CD4-positive, alpha-beta T cell treated with Interleukin-15 for 1 hour (primary cell): ENCODE data around the gene COX19.

ENCODE experiments used
- DNase-seq: peaks from one replicate; pipeline ENCODE4 v3.0.0-alpha.2; 2020

COX19 gene

DNA sequence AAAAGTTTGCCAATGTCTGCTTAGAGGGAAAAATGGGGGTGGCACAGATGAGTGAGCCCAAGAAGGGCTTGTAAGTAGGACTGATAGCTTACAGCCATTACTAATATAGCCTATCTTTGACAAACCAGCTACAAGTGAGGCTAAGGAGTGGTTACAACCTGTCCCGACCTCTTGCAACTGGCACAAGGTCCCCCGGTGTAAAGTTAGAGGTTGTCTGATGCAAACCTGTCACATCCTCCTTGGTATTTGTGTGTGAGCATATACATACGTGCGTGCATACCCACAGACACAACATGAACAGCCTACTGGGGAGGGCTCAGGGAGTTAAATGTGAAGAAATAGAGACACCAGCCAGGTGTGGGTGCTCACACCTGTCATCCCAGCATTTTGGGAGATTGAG, 35.5 kb downstream of the COX19 start:
- peak; percentile 9 for DNase-seq

DNA sequence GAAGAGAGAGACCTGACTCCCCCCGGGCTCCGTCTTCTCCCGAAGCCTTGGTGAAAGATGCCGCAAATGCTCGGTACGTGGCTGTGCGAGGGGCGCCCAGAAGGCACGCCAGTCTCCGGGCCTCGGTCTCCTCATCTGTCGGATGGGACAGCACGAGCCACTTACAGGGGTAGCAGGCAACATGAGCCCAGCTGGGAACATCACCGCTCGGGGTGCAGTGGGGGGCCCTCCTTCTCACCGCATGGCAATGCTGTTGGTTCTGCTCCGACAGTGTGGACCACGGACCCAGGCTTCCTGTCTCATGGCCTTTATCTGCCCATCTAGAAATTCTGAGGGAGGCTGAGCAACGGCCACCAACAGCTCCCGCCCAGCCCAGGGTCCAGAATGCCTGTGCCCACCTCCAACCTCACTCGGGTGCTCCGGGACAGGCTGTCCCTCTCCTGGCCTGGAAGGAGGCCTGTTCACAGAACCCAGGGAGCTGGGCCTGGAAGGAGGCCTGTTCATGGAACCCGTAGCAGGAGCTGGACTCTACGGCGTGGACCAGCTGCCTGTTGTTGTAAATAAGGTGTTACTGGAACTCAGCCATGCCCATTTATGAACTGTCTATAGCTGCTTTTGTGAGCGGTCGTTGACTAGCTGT, 36.7 kb downstream of the COX19 start:
- peak; percentile 5 for DNase-seq

DNA sequence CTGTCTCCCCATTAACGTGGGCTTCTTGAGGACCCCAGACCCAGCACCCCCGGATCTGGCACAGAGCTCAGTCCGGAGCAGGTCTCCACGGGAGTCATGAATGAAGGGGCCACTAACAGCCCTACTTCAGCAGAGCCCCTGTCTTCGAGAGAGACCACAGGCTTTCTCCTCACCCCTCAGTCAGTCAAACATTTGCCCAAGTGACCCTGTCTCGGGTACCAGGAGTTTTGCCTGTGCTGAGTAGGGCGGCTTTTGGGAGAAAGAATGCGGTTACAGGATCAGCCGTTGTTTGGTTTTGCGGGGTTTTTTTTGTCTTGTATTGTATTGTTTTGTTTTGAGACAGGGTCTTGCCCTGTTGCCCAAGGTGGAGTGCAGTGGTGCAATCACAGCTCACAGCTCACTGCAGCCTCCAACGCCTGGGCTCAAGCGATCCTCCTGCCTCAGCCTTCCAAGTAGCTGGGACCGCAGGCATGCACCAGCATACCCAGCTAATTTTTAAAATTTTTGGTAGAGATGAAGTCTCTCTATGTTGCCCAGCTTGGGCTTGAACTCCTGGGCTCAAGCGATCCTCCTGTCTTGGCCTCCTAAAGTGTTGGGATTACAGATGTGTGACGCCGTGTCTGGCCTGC, 37.4 kb downstream of the COX19 start:
- DNase-seq, result peak; percentile 1

DNA sequence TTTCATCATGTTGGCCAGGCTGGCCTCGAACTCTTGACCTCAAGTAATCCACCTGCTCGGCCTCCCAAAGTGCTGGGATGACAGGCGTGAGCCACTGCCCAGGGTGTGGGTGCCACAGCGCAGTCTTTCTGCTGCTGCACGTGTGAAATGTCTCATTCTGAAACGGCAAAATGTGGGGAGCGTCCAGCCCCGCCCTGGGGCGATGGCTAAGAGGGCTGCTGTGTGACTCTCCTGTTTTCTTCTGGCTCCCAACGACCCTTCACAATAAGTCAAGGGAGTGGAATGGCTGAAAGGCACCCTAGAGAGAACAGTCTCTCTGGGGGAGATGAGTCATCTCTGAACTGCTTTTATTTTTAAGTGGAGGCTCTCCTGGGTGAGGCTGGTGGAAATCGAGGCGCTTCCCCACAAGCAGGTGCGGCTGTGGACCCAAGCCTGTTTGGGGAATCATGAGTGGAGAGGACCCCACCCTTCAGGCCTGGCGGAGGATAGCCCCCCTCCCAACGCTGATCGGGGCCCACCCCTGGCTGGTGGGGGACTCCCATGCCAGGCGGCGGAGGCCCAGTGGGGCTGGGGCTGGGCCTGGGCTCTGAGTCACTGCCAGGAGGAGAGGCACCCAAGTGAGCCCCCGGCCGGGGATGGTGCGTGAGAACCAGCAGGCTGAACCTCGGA, 38.8 kb downstream of the COX19 start:
- peak; percentile 16 for DNase-seq

DNA sequence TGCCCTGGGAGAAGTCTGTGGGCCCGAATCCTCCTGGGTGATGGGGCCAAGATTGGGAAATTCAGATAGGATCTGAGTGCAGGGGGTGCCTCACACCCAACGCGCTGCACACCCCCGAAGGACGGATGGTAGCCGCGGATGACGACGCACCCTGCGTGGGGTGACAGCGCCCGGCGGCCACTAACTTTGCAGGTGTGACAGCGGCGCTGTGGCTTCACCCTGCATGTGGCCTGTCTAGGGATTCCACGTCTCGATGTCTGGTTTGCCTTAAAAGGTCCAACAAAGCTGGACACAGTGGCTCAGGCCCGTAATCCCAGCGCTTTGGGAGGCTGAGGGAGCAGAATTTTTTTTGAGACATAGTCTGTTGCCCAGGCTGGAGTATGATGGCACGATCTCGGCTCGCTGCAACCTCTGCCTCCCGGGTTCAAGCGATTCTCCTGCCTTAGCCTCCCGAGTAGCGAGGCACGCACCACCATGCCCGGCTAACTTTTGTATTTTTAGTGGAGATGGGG, 39.4 kb downstream of the COX19 start:
- peak; percentile 12 for DNase-seq

DNA sequence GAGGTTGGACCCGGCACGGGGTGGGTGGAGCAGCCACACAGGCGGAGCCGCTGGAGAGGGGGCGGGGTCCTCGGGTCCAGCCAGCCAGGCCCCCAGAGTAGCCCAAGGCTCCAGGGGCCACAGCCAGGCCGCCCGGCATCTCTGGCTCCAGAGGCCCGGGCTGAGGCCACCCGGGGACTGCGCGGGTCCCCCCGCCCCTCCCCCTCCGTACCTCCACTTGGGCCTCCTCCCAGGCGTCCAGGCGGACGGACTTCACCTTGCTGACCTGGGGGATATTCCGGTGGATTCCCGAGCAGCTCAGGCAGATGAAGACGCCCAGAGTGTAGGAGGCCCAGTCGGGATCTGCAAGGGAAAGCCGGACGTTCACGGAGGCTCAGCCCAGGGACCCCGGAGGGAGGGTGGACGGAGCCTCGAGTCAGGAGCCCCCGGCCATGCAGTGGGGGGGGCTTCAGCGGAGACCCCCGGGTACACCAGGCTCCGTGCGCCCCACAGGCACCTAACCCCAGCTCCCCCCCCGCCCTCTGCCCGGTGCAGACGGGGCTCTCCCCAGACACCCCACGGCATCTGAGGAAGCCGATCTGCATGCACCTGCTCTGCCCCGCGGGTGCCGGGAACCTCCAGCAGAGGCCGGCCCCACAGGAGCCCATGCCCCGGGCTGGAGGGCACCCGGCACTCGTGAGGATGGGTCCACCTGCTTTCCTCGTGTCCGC, 40.0 kb downstream of the COX19 start:
- peak; percentile 10 for DNase-seq

DNA sequence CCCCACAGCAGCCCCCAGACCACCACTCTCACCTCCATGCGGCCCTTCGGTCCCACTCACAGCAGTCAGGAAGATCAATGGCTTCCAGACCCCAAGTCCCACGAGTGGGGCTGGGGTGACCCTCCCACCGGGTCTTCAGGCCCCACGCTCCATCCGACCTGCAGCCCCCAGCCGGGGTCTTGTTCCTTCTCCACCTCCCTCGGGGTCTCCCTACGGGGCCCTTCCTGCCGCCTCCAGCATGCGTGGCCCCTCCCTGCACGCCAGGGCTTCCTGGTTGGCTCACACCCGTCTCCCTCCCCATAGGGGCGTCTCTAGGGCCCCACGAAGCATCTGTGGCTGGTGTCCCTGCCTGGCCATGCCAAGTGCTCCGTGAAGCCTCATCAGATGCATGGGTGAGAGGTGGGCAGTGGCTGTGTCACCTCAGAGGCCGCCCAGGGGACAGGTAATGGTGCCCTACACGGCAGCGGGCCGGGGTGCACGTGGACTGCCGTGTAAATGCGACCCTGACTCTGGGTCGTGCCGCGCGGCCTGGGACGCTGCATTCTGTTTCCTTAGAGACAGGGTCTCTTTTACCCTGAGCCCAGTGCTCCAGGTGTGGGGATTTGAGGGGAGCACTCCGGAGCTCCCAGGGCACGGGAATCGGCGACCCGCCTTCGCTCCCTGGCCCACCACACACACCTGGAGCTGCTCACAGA, 40.7 kb downstream of the COX19 start:
- DNase-seq, result peak; percentile 5

DNA sequence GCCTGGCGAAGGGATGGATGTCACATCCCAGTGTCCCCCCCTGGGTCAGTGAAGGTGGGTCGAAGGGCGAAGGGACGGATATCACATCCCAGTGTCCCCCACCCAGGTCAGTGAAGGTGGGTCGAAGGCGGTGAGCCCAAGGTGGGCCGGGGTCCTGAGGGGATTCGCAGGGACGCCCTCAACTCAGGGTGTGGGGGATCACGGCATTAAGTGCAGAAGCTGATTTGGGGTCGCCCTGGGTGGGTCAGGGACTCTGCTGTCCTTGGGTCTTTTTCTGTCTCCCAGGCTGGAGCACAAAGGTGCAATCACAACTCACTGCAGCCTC, 42.7 kb downstream of the COX19 start:
- no peak for DNase-seq

DNA sequence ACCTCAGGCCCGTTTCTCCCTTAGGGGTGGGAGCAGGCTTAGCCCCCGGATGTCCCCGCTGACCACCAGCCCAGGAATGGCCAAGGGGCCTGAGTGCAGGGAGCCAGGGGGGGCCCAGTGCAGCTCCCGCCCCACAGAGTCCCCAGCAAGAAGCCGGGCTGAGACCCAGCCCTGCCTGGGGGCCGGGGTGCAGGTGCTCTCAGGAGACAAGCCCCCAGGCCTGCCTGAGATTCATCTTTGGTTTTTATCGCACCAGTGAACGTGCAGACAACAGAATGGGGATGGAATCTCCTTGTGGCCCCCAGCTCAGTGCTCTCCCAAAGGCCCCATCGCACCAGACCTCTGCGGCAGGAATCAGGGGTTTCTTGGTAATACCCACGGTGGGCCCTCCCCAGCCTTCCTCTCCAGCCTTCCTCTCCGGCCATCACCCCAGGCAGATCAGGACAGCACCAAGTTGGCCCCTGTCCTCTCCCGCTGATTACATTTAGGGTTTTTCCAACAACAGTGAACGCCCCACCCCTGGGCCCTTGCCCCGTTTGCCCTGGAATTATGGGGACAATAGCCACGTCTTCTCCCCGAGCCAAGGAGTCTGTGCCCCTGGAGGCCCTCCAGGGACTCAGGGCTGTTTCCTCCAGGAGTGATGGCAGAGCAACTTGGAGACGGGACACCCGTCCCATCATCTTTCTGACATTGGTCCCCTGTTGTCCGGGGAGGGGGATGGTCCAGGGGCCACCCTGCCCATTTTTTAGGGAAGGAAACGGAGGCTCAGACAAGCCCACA, 43.3 kb downstream of the COX19 start:
- DNase-seq, result peak; percentile 15

DNA sequence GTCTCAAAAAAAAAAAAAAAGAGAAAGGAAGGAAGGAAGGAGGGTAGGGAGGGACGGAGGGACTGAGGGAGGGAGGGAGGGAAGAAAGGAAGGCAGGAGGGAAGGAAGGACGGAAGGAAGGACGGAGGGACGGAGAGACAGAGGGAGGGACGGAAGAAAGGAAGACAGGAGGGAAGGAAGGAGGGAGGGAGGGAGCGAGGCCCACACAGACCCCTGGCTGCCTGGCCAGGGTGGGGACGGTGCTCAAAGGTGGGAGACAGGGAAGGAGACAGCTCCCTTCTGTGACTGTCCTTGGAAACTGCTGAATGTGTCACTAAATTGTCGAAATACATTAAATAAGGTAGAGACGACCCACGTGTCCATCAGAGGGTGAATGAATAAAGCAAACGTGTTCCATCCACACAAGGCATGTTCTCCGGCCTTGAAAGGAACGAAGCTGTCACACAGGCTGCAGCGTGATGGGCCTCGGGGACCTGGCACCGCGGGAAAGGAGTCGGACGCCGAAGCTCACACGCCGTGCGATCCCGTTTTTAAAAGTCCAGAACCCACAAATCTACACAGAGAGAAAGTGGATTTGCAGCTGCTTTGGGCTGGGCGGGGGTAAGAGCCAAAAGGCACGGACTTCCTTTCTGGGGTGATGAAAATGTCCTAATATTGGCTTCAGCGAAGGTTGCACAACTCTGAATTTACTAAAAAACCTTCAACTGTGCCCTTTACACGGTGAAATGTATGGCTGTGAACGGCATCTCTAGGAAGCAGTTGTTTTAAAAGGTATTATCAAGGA, 44.2 kb downstream of the COX19 start:
- peak; percentile 31 for DNase-seq

DNA sequence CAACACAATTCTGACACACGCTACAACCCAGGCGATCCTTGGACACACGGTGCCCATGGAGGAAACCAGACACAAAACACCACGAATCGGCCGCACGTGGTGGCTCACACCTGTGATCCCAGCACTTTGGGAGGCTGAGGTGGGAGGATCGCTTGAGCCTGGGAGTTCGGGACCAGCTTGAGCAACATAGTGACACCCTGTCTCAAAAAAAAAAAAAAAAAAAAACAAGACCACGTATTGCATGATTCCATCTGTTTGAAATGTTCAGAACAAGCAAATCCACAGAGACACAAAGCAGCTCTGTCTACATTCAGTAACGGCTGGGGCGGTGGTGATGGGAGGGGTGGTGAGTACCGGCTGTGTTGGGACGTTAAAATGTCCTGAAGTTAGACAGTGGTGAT, 46.0 kb downstream of the COX19 start:
- peak; percentile 1 for DNase-seq

DNA sequence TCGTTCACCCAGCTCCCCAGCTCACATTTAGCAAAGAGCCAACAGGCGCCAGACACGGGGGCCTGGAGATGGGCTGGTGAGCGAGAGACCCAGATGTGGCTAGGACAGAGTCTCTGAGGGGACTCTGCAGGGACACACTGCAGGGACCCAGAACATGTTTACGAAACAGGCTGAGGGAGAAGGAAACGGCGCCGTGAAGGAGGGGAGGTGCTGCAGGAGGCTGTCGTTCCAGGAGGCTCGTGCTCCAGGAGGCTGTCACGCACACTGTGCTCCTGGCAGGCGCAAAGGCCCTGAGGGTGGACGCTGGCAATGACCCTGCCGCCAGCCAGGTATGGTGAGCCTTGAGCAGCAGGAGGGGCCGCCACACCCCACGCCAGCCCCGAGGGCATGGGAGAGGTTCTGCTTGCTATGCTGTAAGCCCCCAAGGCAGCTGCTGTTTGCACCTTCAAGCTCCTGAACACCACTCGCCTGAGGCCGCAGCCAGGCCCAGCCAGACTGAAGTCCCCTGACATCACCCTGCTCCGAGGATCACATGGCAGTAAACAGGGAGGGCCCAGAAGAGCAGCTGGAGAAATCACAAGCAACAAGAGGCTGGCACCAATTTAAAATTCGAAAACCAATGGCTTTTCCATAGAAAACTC, 48.2 kb downstream of the COX19 start:
- peak; percentile 15 for DNase-seq

DNA sequence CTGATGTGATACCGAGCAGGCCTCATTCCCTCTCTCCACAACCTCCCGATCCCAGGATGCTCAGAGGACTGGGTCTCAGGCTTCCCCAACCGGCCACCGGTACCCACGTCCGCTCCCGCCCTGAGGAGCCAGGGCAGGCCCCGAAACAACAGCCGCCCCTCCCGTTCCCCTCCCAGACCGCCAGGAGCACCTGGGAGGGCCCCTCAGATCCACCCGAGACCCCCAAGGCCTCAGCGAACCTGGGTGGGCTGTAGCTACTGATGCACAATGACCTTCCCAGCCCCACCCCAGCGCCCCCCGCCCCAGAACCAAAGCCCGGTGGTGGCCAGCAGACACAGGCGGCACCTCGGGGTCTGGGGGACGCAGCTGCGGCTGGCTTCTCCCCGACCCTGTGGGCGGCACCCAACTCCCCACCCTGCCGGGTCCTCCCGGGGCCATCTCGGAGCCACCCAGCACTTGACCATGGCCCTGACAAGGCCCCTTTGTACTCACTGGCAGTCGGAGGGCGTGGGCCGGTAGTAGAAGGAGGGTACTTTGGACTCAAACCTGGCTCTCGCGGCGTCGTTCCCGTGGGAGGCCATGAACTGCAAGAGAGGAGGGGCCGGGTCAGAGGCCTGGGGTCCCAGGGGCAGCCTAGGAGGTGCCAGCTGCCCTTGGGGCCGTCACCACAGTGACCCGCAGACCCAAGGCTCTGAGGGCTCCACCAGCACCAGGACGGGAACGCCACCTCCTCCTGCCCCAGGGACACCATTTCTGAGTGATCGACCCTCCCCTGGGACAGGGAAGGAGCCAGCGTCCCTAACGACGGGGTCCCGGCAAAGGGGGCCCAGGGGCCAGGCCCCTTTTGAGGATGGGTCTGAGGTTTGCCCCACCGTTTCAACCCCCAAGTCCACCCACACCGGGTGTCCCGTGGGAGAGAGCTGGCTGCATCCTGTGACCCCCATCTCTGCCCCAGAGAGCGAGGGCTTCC, 49.0 kb downstream of the COX19 start:
- DNase-seq, result peak; percentile 14

DNA sequence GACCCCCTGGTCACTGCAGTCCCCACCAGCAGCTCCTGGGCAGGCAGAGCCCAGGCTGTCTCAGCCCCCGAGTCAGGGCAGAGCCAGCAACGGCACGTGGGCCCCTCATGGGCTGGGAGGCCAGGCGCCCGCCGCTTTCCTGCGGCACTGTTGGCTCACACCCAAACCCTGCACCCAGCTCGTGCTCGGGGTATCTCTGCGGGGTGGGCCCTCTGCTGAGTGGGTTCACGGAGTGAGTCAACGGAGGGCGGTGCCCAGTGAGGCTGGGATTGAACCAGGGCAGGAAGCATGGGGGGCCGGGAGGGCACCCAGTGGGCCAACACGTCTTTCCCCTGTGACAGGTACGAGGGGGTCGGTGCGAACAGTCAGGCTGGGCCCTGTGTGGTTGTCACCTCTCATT, 49.7 kb downstream of the COX19 start:
- DNase-seq, result peak; percentile 75

DNA sequence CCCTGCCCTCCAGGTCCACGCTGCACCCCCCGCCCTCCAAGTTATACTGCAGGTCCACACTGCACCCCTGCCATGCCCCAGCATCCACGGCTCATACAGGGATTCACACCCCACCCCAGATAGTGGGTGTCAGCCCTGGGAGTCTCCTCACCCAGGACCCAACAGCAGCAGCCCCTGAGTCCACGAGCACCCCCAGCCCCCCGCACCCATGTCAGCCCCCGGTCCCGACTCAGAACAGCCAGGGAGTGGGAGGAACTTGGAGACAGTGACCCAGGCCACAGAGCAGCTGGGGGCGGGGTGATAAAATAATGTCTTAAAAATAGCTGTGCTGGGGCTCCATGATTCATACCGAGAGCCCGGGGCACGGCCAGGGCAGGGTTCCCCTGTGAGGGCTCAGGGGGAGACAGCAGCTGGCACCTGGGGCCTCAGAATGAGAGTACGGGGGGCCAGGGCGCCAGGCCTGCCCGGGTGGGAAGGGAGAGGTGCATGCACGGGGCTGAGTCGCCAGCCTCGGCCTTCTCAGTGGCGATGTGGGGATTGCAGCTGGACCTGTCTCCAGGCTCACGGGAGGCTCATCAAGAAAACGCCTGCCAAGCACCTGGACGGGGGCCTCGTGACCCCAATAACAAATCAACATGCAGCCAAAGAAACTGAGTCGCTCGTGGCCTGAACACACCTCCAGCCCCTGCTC, 50.7 kb downstream of the COX19 start:
- DNase-seq, result peak; percentile 62

DNA sequence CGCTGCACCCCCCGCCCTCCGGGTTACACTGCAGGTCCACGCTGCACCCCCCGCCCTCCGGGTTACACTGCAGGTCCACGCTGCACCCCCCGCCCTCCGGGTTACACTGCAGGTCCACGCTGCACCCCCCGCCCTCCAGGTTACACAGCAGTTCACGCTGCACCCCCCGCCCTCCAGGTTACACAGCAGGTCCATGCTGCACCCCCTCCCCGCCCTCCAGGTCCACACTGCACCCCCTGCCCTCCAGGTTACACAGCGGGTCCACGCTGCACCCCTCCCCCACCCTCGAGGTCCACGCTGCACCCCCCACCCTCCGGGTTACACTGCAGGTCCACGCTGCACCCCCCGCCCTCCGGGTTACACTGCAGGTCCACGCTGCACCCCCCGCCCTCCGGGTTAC, 51.3 kb downstream of the COX19 start:
- peak; percentile 15 for DNase-seq

DNA sequence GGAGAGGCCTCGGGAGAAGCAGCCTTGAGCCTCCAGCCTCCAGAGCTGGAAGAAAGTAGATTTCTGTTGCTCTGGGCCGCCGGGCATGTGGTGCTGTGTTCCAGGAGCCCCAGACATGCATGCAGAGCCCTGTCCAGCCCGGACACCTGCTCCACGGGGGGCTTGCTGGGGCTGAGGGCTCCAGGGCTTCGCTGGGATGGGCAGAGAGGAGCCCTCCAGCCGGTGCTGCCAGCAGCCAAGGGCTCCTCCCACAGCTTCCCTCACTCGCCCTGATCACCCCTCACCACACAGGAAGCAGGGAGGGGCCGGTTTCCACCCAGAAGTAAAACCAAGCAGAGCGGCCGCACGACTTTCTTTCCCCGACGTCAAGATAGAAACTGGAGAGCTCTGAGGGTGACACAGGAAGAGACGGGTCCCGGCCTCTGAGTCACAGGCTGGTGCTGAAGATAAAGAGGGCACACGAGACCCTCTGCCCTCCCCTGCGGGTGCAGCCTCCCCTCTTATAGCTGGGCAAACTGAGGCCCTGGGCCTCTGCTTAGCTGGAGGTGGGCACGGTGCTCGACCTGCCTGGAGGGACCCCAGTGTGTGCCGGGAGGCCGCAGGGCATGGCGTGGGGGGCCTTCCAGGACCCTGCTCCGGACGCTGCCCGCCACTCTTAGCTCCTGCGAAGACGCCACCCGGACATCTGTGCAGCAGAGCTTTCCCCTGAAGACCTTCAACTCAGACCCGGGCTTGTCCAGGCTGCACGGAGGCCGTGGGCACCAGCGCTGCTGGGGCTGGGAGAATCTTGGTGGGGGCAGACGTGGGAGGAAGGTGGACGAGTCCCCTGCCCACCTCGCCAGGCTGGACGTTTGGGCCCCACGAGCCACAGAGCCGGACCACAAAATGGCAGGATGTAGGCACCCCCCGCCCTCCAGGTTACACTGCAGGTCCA, 52.0 kb downstream of the COX19 start:
- DNase-seq, result peak; percentile 92
